Ovary (tissue), 3 donors: Measurements from ENCODE around the gene COG5.

Experiments
- CTCF ChIP-seq, 3 donors: fragments of 450-650 bp in 2 of 3; fragments of 200-600 bp in 1 of 3; IDR thresholded peaks; one replicate each; pipeline versions ENCODE4 v1.5.1 to v1.8.0; 2016 to 2022; ENCODE audit warnings: antibody characterized with exemption in 3 of 3, mild to moderate bottlenecking in 1 of 3
- EP300 ChIP-seq: sonication (generic); formaldehyde crosslinking; IDR thresholded peaks from one replicate; pipeline ENCODE4 v1.6.1; 2017; ENCODE audit warnings: antibody characterized with exemption
- POLR2A ChIP-seq: fragments of 450-650 bp; IDR thresholded peaks from one replicate; pipeline ENCODE4 v1.6.1; 2017; ENCODE audit warnings: antibody characterized with exemption, mild to moderate bottlenecking, moderate library complexity
- donor health status: DM: no; HTN: no; CAD: no.

DNA sequence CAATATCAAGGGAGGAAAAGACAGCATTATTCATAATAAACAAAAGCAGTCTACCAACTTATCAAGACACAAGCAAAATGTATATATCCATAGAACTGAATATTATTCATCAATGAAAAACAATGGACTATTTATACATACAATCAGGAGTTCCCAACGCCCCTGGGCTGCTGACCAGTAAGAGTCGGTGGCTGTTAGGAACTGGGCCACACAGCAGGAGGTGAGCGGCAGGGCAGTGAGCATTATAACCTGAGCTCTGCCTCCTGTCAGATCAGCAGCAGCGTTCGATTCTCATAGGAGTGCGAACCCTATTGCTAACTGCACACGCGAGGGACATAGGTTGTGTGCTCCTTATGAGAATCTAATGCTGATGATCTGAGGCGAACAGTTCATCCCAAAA, 165.6 kb downstream of the COG5 start:
- TF ChIP-seq CTCF (IDR thresholded peaks at IDR 0.05) (no peak), EP300 (no peak), POLR2A (no peak)
